ENCODE data around the gene TMEM163. TPM values are rescaled to one million over a fixed set of nuclear protein-coding genes. Genes with fewer than 3 reads are reported as not detected.
"Not testable (repeated sequence)": the region's sequence is repeated elsewhere in the genome, so short reads cannot be mapped to it uniquely, and the experiment has no call there.

The TMEM163 gene
- total RNA-seq, 2 experiments from 2014 or later, result 0.12 TPM; not detected in 1

DNA sequence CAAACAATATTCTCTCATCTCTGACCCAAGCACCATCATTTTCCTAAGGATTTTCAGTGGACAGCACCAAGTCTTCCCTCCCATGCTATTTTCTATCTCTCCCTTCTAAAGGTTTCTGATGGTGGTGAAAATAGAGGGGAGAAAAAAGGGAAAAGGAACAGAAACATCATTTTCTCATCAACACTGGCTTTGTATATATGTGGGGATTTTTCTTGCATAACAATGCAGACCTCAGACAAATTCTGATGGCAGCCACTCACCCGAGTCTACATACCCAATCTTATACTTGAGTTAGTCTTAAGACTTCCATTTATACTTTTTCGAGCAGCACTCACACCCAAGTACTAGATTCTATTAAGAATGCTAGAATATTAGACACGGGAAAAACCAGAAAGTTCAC lies 95.8 kb downstream of the TMEM163 start:
- CTCF ChIA-PET, result no interaction called here
- Mint-ChIP-seq H3K9me3 (peaks cover 12% of the 10 kb centered on the region), H3K4me3 (no peak overlapping the region), H3K36me3 (no peaks in the 10 kb centered on the region), H3K27me3 (peaks cover 18% of the 10 kb centered on the region), H3K4me1 (ENCODE audit: low read depth) (peaks cover 7% of the 10 kb centered on the region), H3K27ac (no peak overlapping the region)
- POLR2A ChIA-PET, result no interaction called here
- no peak for DNase-seq
- intact Hi-C loops (cut with micrococcal nuclease), result loop anchor here (1.0 kb wide), 1 partner anchor 47 kb away; no protein-coding TSS in a partner anchor

DNA sequence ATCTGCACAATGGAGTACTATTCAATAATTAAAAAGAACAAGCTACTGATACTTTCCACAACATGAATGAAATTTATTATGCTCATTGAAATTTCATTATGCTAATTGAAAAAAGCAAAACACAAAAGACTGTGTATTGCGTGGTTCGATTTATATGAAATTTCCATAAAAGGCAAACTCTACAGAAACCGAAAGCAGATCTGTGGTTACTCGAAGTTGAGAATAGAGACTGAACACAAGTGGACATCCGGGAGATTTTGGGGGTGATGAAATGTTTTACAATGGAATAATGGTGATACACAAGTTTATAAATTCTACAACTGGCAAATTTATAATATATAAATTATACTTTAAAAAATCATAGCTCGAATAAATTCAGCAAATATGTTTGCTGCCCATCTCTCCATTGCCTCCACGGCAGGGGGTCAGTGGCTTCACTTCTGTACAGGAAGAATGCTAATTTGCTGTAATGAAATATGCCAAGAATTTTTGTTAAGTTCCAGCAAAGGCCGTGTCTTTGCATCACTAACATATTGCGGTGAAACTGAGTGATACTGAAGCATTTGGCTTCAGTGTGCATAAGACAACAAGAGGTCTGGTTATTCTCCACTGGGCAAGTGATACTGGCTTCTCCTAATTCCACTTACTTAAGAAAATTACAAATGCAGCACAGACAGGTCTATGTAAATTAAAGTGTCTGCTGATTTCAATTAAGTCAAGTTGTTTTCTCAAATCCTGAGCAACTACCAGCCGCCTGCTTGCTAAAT lies 96.7 kb downstream of the TMEM163 start:
- DNase-seq, result no peak
- intact Hi-C loops (cut with micrococcal nuclease), result no loop called here
- ChIA-PET POLR2A (no interaction called here), CTCF (no interaction called here)
- no peaks in the 10 kb centered on the region for H3K36me3 Mint-ChIP-seq
- peaks cover 12% of the 10 kb centered on the region for H3K9me3 Mint-ChIP-seq
- H3K27ac Mint-ChIP-seq, result no peak overlapping the region
- peaks cover 7% of the 10 kb centered on the region for H3K4me1 Mint-ChIP-seq (ENCODE audit: low read depth)
- H3K27me3 Mint-ChIP-seq, result peaks cover 18% of the 10 kb centered on the region
- H3K4me3 Mint-ChIP-seq, result no peak overlapping the region

DNA sequence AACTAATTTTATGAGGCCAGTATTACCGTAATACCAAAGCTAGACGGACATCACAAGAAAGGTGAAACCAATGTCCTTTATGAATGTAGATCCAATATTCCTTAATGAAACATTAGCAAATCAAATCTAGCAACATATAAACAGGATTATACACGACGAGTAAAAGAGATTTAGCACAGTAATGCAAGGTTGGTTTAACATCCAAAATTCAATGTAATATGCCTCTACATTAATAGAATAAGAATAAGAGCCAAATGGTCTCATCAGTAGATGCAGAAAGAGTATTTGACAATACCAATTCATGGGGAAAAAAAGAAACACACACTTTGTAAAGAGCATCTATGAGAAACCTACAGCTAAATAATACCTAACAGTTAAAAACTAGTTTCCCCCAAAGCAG lies 99.5 kb downstream of the TMEM163 start:
- ChIA-PET POLR2A (no interaction called here), CTCF (no interaction called here)
- H3K36me3 Mint-ChIP-seq, result no peaks in the 10 kb centered on the region
- peaks cover 7% of the 10 kb centered on the region for H3K4me1 Mint-ChIP-seq (ENCODE audit: low read depth)
- peaks cover 16% of the 10 kb centered on the region for H3K27me3 Mint-ChIP-seq
- intact Hi-C loops (cut with micrococcal nuclease), result no loop called here
- peaks cover 12% of the 10 kb centered on the region for H3K9me3 Mint-ChIP-seq
- no peak overlapping the region for H3K4me3 Mint-ChIP-seq
- DNase-seq, result no peak
- no peak overlapping the region for H3K27ac Mint-ChIP-seq

DNA sequence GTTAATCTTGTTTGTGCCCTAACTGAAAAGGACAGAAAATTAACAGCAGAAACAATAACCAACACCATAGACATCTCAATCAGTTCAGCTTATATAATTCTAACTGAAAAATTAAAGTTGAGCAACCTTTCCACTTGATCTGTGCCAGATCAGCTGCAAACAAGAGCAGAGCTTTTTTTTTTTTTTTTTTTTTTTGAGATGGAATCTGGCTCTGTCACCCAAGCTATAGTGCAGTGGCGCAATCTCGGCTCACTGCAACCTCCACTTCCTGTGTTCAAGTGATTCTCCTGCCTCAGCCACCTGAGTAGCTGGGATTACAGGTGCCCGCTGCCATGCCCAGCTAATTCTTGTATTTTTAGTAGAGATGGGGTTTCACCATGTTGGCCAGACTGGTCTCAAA lies 103.3 kb downstream of the TMEM163 start:
- H3K27ac Mint-ChIP-seq; H3K36me3 Mint-ChIP-seq; intact Hi-C loops (cut with micrococcal nuclease); H3K4me1 Mint-ChIP-seq (ENCODE audit: low read depth); H3K4me3 Mint-ChIP-seq; H3K27me3 Mint-ChIP-seq; POLR2A ChIA-PET; CTCF ChIA-PET; DNase-seq: not testable (repeated sequence)
- peaks cover 36% of the 10 kb centered on the region for H3K9me3 Mint-ChIP-seq

DNA sequence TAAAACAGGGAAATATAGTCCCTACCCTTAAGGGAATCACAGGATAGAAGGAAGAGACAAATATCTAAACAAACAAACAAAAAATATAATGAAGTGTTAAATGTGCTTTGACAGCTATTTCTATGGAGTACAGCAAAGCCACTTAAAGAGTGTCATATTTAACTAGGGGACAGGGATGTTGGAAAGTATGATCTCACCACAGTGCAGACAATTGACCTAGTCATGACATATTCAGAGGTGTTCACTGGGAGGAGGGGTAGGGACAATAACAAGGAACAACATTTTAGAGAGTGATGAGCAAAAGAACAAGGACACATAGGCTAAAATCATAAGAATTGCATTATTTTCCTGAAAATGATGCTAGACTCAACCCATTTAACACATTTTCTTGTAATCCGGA lies 107.5 kb downstream of the TMEM163 start:
- ChIA-PET CTCF (no interaction called here), POLR2A (no interaction called here)
- Mint-ChIP-seq H3K27ac (no peak overlapping the region), H3K36me3 (no peaks in the 10 kb centered on the region), H3K4me1 (ENCODE audit: low read depth) (no peaks in the 10 kb centered on the region), H3K4me3 (no peak overlapping the region), H3K9me3 (peaks cover 24% of the 10 kb centered on the region), H3K27me3 (peaks cover 7% of the 10 kb centered on the region)
- DNase-seq, result no peak
- intact Hi-C loops (cut with micrococcal nuclease), result no loop called here

DNA sequence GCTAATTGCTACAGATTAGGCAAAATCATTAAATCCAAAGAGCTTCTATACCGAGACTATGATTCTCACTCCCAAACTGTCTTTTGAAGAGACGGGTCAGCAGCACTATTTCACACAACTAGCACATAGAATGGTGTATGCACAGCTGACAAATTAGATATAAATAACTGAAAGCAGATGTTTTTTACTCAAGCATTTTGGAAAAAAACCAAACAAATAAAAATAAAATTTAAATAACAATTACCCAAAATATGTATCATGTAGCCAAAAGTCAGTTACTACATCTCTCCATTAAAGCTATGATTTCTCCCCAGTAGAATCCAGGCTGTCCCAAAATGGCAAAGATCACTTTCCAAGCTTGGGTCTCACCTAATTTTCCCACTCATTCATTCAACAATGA lies 107.9 kb downstream of the TMEM163 start:
- Mint-ChIP-seq H3K27me3 (peaks cover 9% of the 10 kb centered on the region), H3K36me3 (no peaks in the 10 kb centered on the region), H3K9me3 (peaks cover 24% of the 10 kb centered on the region), H3K4me3 (no peak overlapping the region), H3K4me1 (ENCODE audit: low read depth) (no peaks in the 10 kb centered on the region), H3K27ac (no peak overlapping the region)
- intact Hi-C loops (cut with micrococcal nuclease), result no loop called here
- CTCF ChIA-PET, result no interaction called here
- POLR2A ChIA-PET, result no interaction called here
- DNase-seq, result no peak

DNA sequence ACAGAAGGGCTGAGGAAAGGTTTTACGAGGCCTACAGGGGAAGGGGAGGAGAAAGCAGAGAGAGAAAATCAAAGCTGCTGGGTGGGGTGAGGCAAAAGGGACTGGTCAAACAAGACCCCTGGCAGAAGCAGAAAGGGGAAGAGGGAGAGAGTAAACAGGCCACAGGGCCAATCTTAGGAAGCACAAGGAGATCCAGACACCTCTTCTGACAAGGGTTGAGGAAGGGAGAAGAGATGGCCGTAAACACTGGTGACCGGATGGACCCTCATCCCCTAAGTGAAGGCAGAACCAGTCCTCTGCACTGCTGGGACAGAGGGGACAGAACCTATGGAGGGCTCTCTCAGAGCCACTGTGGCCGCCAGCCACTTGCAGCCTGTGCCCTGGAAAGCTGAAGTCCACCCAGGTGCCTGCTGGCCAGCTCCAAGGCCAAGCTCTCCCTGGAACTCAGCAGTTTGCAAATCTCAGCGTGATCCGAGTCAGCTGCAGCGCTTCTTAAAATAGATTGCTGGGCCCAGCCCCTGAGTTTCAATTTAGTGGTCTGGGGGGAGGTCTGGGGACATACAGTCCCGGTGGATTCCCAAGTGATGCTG lies 108.8 kb downstream of the TMEM163 start:
- no peak for DNase-seq
- ChIA-PET POLR2A (no interaction called here), CTCF (no interaction called here)
- Mint-ChIP-seq H3K9me3 (peaks cover 24% of the 10 kb centered on the region), H3K4me3 (no peak overlapping the region), H3K27ac (no peak overlapping the region), H3K27me3 (peaks cover 6% of the 10 kb centered on the region), H3K36me3 (no peaks in the 10 kb centered on the region), H3K4me1 (ENCODE audit: low read depth) (no peaks in the 10 kb centered on the region)
- intact Hi-C loops (cut with micrococcal nuclease), result no loop called here

DNA sequence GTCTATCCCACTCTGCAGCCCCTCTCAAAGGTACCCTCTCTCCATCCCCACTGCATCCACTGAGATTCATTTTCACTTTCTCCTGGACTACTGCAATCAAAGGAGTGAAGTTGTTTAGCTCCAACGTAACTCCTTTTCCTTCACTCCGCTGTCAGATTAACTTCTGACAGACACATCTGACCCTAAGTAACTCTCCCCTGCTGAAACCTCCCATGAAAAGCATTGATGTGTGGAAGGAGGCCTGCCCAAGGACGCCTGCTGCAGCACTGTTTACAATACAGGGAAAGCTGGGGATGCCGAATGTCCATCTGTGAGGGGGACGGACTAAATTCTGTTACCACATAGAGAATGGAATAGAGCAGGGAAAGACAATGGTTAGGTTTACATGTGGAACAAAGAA lies 114.8 kb downstream of the TMEM163 start:
- H3K4me3 Mint-ChIP-seq, result no peak overlapping the region
- no peak overlapping the region for H3K27ac Mint-ChIP-seq
- H3K9me3 Mint-ChIP-seq, result no peaks in the 10 kb centered on the region
- ChIA-PET POLR2A (no interaction called here), CTCF (no interaction called here)
- intact Hi-C loops (cut with micrococcal nuclease), result no loop called here
- no peaks in the 10 kb centered on the region for H3K4me1 Mint-ChIP-seq (ENCODE audit: low read depth)
- no peak for DNase-seq
- H3K27me3 Mint-ChIP-seq, result peaks cover 23% of the 10 kb centered on the region
- H3K36me3 Mint-ChIP-seq, result no peaks in the 10 kb centered on the region

DNA sequence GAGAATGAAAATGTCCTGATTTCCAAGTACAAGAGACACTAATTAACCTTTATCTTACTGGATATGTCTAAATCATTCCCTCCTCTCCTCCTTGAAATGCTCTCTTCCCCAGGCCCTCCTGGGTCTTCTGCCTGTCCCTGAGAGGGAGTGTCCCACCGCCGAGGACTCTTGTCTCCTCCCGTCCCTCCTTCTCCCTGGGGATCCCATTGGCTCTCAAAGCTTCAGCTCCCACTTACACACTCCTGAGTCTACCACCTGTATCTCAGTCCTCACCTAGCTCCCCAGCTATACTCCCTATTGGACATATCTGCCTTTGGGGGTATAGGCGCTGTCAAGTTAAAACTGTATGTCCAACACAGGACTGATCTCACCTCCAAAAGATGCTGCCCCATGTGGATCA lies 116.1 kb downstream of the TMEM163 start:
- CTCF ChIA-PET, result no interaction called here
- no peak overlapping the region for H3K4me3 Mint-ChIP-seq
- H3K4me1 Mint-ChIP-seq (ENCODE audit: low read depth), result no peaks in the 10 kb centered on the region
- no peak overlapping the region for H3K27ac Mint-ChIP-seq
- POLR2A ChIA-PET, result no interaction called here
- no peaks in the 10 kb centered on the region for H3K9me3 Mint-ChIP-seq
- H3K27me3 Mint-ChIP-seq, result peaks cover 27% of the 10 kb centered on the region
- DNase-seq, result no peak
- intact Hi-C loops (cut with micrococcal nuclease), result no loop called here
- H3K36me3 Mint-ChIP-seq, result peaks cover 2% of the 10 kb centered on the region

DNA sequence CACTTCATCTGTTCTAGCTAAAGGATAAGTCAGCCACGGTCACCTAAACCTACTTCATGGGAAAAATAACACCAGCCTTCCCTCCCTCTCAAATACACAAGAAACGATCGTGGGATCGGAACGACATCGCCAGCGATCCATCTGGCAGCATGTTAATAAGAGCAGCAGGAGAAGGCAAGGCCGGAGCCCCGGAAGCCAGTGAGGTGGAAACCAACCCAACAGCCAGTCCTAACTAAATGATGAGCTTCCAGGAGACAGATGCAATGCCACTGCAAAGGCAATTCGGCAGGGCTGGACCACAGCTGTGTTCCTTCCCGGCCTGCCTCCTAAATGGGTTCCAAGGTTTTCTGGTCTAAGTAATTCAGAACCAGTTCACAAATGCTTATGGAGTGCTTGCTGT lies 117.5 kb downstream of the TMEM163 start:
- DNase-seq, result no peak
- no peak overlapping the region for H3K27ac Mint-ChIP-seq
- no peaks in the 10 kb centered on the region for H3K9me3 Mint-ChIP-seq
- CTCF ChIA-PET, result no interaction called here
- intact Hi-C loops (cut with micrococcal nuclease), result no loop called here
- peaks cover 2% of the 10 kb centered on the region for H3K36me3 Mint-ChIP-seq
- no peak overlapping the region for H3K4me3 Mint-ChIP-seq
- H3K27me3 Mint-ChIP-seq, result peaks cover 23% of the 10 kb centered on the region
- POLR2A ChIA-PET, result interaction anchor here (0.5 kb wide), 1 partner anchor 42 kb away, joined by 4 read pairs; no protein-coding TSS in a partner anchor
- no peaks in the 10 kb centered on the region for H3K4me1 Mint-ChIP-seq (ENCODE audit: low read depth)

DNA sequence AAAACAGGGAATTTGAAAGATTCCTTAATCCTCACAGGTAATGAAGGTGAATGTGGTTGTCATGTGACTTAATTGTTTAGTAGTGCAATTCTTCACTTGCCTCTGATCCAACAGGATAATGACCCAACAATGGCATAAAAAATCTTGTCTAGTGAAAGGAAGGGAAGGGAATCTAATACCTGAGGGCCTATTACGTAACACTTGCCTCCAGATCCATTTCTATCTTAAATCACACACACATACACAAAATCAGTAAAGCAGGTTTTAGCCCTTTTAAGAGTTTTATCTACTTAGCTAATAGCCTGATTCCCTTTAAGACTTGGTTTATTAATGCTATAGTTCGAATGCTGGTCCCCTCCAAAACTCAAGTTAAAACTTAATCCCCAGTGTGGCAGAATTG lies 118.6 kb downstream of the TMEM163 start:
- no peak for DNase-seq
- CTCF ChIA-PET, result no interaction called here
- Mint-ChIP-seq H3K27me3 (peaks cover 22% of the 10 kb centered on the region), H3K36me3 (peaks cover 2% of the 10 kb centered on the region), H3K4me3 (no peak overlapping the region), H3K27ac (no peak overlapping the region), H3K4me1 (ENCODE audit: low read depth) (no peaks in the 10 kb centered on the region), H3K9me3 (no peaks in the 10 kb centered on the region)
- intact Hi-C loops (cut with micrococcal nuclease), result no loop called here
- POLR2A ChIA-PET, result no interaction called here

DNA sequence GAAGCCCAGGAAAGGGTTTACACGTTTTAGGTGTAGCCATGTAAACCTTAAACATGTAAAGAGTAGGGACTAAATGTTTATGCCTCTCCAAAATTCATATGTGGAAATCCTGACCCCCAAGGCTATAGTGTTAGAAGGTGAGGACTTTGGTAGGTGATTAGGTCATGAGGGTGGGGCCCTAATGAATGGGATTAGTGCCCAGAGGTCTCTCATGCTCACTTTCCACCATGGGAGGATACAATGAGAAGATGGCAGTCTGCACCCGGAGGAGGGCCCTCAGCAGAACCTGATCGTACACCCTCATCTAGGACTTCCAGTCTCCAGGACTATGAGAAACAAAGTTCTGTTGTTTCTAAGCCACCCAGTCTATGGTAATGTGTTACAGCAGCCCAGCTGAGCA lies 119.6 kb downstream of the TMEM163 start:
- ChIA-PET POLR2A (no interaction called here), CTCF (no interaction called here)
- Mint-ChIP-seq H3K27ac (no peak overlapping the region), H3K9me3 (no peaks in the 10 kb centered on the region), H3K4me1 (ENCODE audit: low read depth) (no peaks in the 10 kb centered on the region), H3K27me3 (peaks cover 21% of the 10 kb centered on the region), H3K4me3 (no peak overlapping the region), H3K36me3 (peaks cover 2% of the 10 kb centered on the region)
- intact Hi-C loops (cut with micrococcal nuclease), result no loop called here
- DNase-seq, result no peak

DNA sequence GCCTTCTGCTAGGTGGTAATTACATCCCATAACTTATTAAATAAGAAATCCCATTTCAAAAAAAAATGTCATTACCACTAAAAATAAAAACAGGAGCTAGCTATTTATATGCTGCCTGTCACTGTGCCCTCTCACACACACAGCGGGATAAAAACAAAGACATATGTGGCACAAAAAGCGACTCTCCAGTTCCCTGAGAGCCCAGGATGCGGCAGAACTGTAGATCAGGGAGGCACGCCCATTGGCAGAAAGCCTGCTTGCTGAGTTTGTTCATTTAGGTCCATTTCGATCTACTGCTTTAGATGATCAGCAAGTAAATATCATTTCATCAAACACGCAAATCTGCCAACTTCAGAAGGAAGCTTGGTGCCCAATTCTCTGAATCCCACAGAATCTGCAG lies 124.4 kb downstream of the TMEM163 start:
- POLR2A ChIA-PET, result no interaction called here
- DNase-seq, result no peak
- Mint-ChIP-seq H3K27me3 (peaks cover 5% of the 10 kb centered on the region), H3K36me3 (peaks cover 9% of the 10 kb centered on the region), H3K4me1 (ENCODE audit: low read depth) (no peaks in the 10 kb centered on the region), H3K27ac (no peak overlapping the region), H3K9me3 (peaks cover 26% of the 10 kb centered on the region), H3K4me3 (no peak overlapping the region)
- intact Hi-C loops (cut with micrococcal nuclease), result no loop called here
- CTCF ChIA-PET, result interaction anchor here (0.6 kb wide), 1 partner anchor 23 kb away, joined by 3 read pairs; no protein-coding TSS in a partner anchor
